K562 (cell line): ENCODE measurements around the gene NTPCR. TPM values are rescaled to one million over a fixed set of nuclear protein-coding genes. Genes with fewer than 3 reads are reported as not detected.

Source experiments
- CBX3 ChIP-seq, 2 experiments: IDR thresholded peaks; 1 replicate in 1 of 2; 2 replicates in 1 of 2; pipeline ENCODE4 v1.6.1; 2012; ENCODE audit warnings: inconsistent platforms in 2 of 2, low read length in 2 of 2, borderline replicate concordance in 1 of 2, control low read depth in 1 of 2
- GATA2 ChIP-seq: sonication (generic); formaldehyde crosslinking; IDR thresholded peaks from 2 replicates; pipeline ENCODE4 v1.4.0; 2020; ENCODE audit warnings: mild to moderate bottlenecking, missing genetic modification reagents
- GATAD2A ChIP-seq: fragments of 450-650 bp; IDR thresholded peaks from 2 replicates; pipeline ENCODE4 v1.6.1; 2017
- GTF2F1 ChIP-seq: IDR thresholded peaks from 2 replicates; pipeline ENCODE4 v1.6.1; 2011; ENCODE audit warnings: low read depth, low read length, improper control_type of control experiment
- HMG20B ChIP-seq: fragments of 250-450 bp; sonication (Bioruptor Pico); IDR thresholded peaks from 2 replicates; pipeline ENCODE4 v1.5.0; 2021; ENCODE audit warnings: mild to moderate bottlenecking
- KAT2B ChIP-seq: IDR thresholded peaks from one replicate; pipeline ENCODE4 v1.6.1; 2012; ENCODE audit warnings: low read depth, mild to moderate bottlenecking, control low read depth, inconsistent platforms, low read length, moderate library complexity
- MAFK ChIP-seq: IDR thresholded peaks from 2 replicates; pipeline ENCODE4 v1.6.1; 2011; ENCODE audit warnings: low read length, improper control_type of control experiment
- MAZ ChIP-seq, 2 experiments: fragments of 450-650 bp in 1 of 2; sonication (generic) in 1 of 2; formaldehyde crosslinking; IDR thresholded peaks in 1 of 2; conservative IDR thresholded peaks in 1 of 2; 2 replicates each; pipeline versions ENCODE4 v1.4.0 to v1.5.0; 2020; ENCODE audit warnings: mild to moderate bottlenecking in 1 of 2, missing genetic modification reagents in 1 of 2
- MED1 ChIP-seq: sonication (generic); formaldehyde crosslinking; IDR thresholded peaks from 2 replicates; pipeline ENCODE4 v1.8.1; 2023; ENCODE audit warnings: missing genetic modification reagents, borderline replicate concordance
- TFE3 ChIP-seq: fragments of 450-650 bp; formaldehyde crosslinking; IDR thresholded peaks from 2 replicates; pipeline ENCODE4 v1.4.0; 2020; ENCODE audit warnings: mild to moderate bottlenecking, mixed read lengths
- ZNF23 ChIP-seq: fragments of 250-450 bp; sonication (Bioruptor Pico); IDR thresholded peaks from 2 replicates; pipeline ENCODE4 v1.4.0; 2020; ENCODE audit warnings: mild to moderate bottlenecking
- ZNF324 ChIP-seq: fragments of 250-450 bp; sonication (Bioruptor Pico); IDR thresholded peaks from 2 replicates; pipeline ENCODE4 v1.4.0; 2020; ENCODE audit warnings: mild to moderate bottlenecking
- polyA plus RNA-seq, 8 experiments: library from polyadenylated mRNA; depleted of rRNA in 4 of 8; stranded (reverse) in 5 of 8; unstranded in 3 of 8; fragments of >200 nt; fragmentation: Nextera tagmentation in 2 of 8; fragmentation: Illumina TruSeq in 1 of 8; extraction: Ambion mirVana in 2 of 8; extraction: Trizol in 1 of 8; gene quantifications; 2 replicates each; pipeline versions ENCODE4 v1.2.1 to v1.2.3, GENCODE V29; 2011 to 2014; ENCODE audit warnings: inconsistent platforms in 1 of 8, missing spikeins in 1 of 8
- total RNA-seq, 7 experiments: library from RNA; depleted of rRNA in 6 of 7; stranded (reverse); fragments of >200 nt in 6 of 7; fragmentation: Illumina TruSeq in 2 of 7; extraction: Trizol in 2 of 7; gene quantifications; 2 replicates each; pipeline versions ENCODE4 v1.2.1 to v1.2.3, GENCODE V29; 2011 to 2021; ENCODE audit warnings: low replicate concordance in 1 of 7
- TF ChIP-seq, protein P1 (sequence below): IDR thresholded peaks from 2 replicates; pipeline ENCODE4 v1.6.1; 2016; ENCODE audit warnings: missing genetic modification characterization, missing compliant biosample characterization
- TF ChIP-seq, protein P2 (sequence below): fragments of 250-450 bp; sonication (Bioruptor Pico); IDR thresholded peaks from 2 replicates; pipeline ENCODE4 v1.5.0; 2020; ENCODE audit warnings: mild to moderate bottlenecking, borderline replicate concordance

NTPCR gene
- total and polyA plus RNA-seq, 9 of the 15 experiments (the other 6 are each of a cell fraction or from before 2014, with no cell fraction given): 19.3 to 105 (median 48.8) TPM

- no peak for TF ChIP-seq KAT2B
- TF ChIP-seq GATA2 (CRISPR knock-in tag): no peak
- TF ChIP-seq MED1: no peak
- no peak for TF ChIP-seq GATAD2A
- no peak for TF ChIP-seq TFE3
- TF ChIP-seq, protein P1, sequence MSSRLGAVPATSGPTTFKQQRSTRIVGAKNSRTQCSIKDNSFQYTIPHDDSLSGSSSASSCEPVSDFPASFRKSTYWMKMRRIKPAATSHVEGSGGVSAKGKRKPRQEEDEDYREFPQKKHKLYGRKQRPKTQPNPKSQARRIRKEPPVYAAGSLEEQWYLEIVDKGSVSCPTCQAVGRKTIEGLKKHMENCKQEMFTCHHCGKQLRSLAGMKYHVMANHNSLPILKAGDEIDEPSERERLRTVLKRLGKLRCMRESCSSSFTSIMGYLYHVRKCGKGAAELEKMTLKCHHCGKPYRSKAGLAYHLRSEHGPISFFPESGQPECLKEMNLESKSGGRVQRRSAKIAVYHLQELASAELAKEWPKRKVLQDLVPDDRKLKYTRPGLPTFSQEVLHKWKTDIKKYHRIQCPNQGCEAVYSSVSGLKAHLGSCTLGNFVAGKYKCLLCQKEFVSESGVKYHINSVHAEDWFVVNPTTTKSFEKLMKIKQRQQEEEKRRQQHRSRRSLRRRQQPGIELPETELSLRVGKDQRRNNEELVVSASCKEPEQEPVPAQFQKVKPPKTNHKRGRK (tag): no peak
- no peak; a peak in 1 of 3 replicates for TF ChIP-seq CBX3 (IDR thresholded peaks at IDR 0.05; ENCODE audit: borderline replicate concordance in 1 of 2, low read length in 2 of 2)
- TF ChIP-seq, protein P2, sequence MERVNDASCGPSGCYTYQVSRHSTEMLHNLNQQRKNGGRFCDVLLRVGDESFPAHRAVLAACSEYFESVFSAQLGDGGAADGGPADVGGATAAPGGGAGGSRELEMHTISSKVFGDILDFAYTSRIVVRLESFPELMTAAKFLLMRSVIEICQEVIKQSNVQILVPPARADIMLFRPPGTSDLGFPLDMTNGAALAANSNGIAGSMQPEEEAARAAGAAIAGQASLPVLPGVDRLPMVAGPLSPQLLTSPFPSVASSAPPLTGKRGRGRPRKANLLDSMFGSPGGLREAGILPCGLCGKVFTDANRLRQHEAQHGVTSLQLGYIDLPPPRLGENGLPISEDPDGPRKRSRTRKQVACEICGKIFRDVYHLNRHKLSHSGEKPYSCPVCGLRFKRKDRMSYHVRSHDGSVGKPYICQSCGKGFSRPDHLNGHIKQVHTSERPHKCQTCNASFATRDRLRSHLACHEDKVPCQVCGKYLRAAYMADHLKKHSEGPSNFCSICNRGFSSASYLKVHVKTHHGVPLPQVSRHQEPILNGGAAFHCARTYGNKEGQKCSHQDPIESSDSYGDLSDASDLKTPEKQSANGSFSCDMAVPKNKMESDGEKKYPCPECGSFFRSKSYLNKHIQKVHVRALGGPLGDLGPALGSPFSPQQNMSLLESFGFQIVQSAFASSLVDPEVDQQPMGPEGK (CRISPR knock-in tag): 0 out of 2 replicates have a peak, but pooled peaks have one; percentile 27
- TF ChIP-seq HMG20B: 0 out of 2 replicates have a peak, but pooled peaks have one; percentile 24
- peak in 1 of 2 experiments; percentile 64; a peak in 3 of 4 replicates for TF ChIP-seq MAZ (CRISPR knock-in tag; conservative IDR thresholded peaks at IDR 0.05 in 1 of 2, IDR thresholded peaks at IDR 0.05 in 1 of 2)
- no peak for TF ChIP-seq GTF2F1
- TF ChIP-seq MAFK: no peak
- TF ChIP-seq ZNF23 (CRISPR knock-in tag): peak; percentile 51; the same call in 1 of the 2 replicates
- TF ChIP-seq ZNF324: no peak
These were observed at the start of gene NTPCR (continued) for GRCh38 chr1:232950197-232951176.
